ENCODE measurements around the gene NUDT6. TPM values are rescaled to one million over a fixed set of nuclear protein-coding genes. Genes with fewer than 3 reads are reported as not detected.

The NUDT6 gene
- total RNA-seq, 4 donors from 2014 or later: 6.3 to 24.8 (median 13.9) TPM

GRCh38 chr4:122917731-122918130 lies 4.7 kb downstream of the NUDT6 start:
- no peaks in the 10 kb centered on the region for H3K27me3 ChIP-seq
- no peak overlapping the region for H3K27ac ChIP-seq
- H3K4me1 ChIP-seq: peaks cover 0 to 5% of the 10 kb centered on the region in 2 donors
- no peak overlapping the region for H3K4me3 ChIP-seq (replicated peaks in 1 of 3)
- no peak for DNase-seq
- H3K9me3 ChIP-seq: no peaks in the 10 kb centered on the region
- TF ChIP-seq POLR2A (IDR thresholded peaks at IDR 0.05): no peak
- TF ChIP-seq, protein P1, sequence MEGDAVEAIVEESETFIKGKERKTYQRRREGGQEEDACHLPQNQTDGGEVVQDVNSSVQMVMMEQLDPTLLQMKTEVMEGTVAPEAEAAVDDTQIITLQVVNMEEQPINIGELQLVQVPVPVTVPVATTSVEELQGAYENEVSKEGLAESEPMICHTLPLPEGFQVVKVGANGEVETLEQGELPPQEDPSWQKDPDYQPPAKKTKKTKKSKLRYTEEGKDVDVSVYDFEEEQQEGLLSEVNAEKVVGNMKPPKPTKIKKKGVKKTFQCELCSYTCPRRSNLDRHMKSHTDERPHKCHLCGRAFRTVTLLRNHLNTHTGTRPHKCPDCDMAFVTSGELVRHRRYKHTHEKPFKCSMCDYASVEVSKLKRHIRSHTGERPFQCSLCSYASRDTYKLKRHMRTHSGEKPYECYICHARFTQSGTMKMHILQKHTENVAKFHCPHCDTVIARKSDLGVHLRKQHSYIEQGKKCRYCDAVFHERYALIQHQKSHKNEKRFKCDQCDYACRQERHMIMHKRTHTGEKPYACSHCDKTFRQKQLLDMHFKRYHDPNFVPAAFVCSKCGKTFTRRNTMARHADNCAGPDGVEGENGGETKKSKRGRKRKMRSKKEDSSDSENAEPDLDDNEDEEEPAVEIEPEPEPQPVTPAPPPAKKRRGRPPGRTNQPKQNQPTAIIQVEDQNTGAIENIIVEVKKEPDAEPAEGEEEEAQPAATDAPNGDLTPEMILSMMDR (IDR thresholded peaks at IDR 0.05): no peak
- H3K36me3 ChIP-seq: peaks cover 0 to 3% of the 10 kb centered on the region in 2 donors
- intact Hi-C loops (cut with DNase I): no loop called here
- WGBS, 2 donors: 90 to 94% methylated on average over 5 of the region's 5 CpGs

DNA sequence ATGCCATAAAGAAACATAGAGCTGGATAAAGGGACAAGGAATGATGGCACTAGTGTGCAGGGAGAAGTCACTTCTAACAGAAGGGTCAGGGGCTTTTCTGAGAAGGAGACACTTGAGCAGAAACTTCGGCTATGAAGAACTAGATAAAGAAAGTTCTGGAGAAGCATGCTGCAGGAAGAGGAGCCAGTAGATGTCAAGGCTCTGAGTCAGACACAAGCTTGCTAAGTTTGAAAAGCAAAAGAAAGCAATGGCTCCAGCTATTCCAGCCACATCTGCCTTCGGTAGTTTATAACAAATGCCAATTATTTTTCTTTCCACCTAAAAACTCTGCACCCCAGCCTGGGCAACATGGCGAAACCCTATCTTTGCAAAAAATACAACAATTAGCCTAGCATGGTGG lies 7.5 kb downstream of the NUDT6 start:
- Histone ChIP-seq H3K9me3 (no peaks in the 10 kb centered on the region), H3K36me3 (peaks cover 0 to 3% of the 10 kb centered on the region in 2 donors), H3K4me3 (replicated peaks in 1 of 3) (no peak overlapping the region), H3K27ac (no peak overlapping the region), H3K27me3 (no peaks in the 10 kb centered on the region), H3K4me1 (no peaks in the 10 kb centered on the region)
- WGBS, 2 donors: 78% methylated on average over 3 of the region's 3 CpGs
- no peak for DNase-seq
- TF ChIP-seq, protein P1 (IDR thresholded peaks at IDR 0.05): no peak
- no peak for TF ChIP-seq POLR2A (IDR thresholded peaks at IDR 0.05)
- intact Hi-C loops (cut with DNase I): no loop called here

GRCh38 chr4:122914292-122914904 lies 8.0 kb downstream of the NUDT6 start:
- H3K4me1 ChIP-seq: peaks cover 0 to 2% of the 10 kb centered on the region in 2 donors
- WGBS, 2 donors: 42 to 55% methylated on average over 4 of the region's 4 CpGs
- H3K27me3 ChIP-seq: no peaks in the 10 kb centered on the region
- H3K4me3 ChIP-seq (replicated peaks in 1 of 3): no peak overlapping the region
- no peak for DNase-seq
- intact Hi-C loops (cut with DNase I): no loop called here
- TF ChIP-seq, protein P1 (IDR thresholded peaks at IDR 0.05): peak in 3 of 6 experiments; percentile 12 to 49 (median 47)
- no peak for TF ChIP-seq POLR2A (IDR thresholded peaks at IDR 0.05)
- H3K36me3 ChIP-seq: peaks cover 0 to 3% of the 10 kb centered on the region in 2 donors
- no peaks in the 10 kb centered on the region for H3K9me3 ChIP-seq
- H3K27ac ChIP-seq: no peak overlapping the region

DNA sequence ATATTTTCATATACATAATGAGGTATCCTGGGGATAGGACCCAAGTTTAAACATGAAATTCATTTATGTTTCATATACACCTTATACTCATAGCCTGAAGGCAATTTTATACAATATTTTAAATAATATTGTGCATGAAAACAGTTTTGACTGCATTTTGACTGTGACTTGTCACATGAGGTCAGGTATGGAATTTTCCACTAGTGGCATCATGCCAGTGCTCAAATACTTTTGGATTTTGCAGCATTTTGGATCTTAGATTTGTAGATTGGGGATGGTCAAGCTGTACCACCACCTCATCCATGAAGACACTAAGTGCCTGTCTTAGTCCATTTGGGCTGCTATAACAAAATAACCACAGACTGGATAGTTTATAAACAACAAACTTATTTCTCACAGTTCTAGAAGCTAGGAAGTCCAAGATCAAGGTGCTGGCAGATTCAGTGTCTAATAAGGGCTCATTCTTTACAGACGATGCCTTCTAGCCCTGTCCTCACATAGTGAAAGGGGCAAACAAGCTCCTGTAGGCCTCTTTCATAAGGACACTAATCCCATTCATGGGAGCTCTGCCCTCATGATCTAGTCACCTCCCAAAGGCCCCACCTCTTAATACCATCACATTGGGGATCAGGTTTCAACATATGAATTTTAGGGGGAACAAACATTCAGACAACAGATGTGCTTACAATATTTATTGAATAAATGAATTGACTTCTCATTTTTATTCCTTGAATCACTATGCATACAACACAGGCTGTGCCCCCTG lies 9.4 kb downstream of the NUDT6 start:
- WGBS, 2 donors: 83 to 86% methylated on average over 1 of the region's 1 CpG
- intact Hi-C loops (cut with DNase I): no loop called here

More for the DNA sequence above, 9.4 kb downstream of the NUDT6 start:
- H3K4me1 ChIP-seq: peaks cover 0 to 4% of the 10 kb centered on the region in 2 donors
- no peaks in the 10 kb centered on the region for H3K27me3 ChIP-seq
- no peak overlapping the region for H3K27ac ChIP-seq
- peaks cover 0 to 3% of the 10 kb centered on the region in 2 donors for H3K36me3 ChIP-seq
- TF ChIP-seq, protein P1 (IDR thresholded peaks at IDR 0.05): no peak
- TF ChIP-seq POLR2A (IDR thresholded peaks at IDR 0.05): no peak
- no peaks in the 10 kb centered on the region for H3K9me3 ChIP-seq
- no peak overlapping the region for H3K4me3 ChIP-seq (replicated peaks in 1 of 3)
- no peak for DNase-seq

All from thyroid gland (tissue), 4 donors.